NCI-H510A treated with DMSO at 0.1 percent for 48 hours (cell line): ENCODE data around the gene CCDC122.
A peak's percentile ranks its signal among the peaks of the same experiment; 100 is the strongest.
"Not testable (repeated sequence)": the region's sequence is repeated elsewhere in the genome, so short reads cannot be mapped to it uniquely, and the experiment has no call there.

Experiments
- DNase-seq: peaks from one replicate; lab custom pipeline; 2025; lab: John Stamatoyannopoulos, UW

The CCDC122 gene

GRCh38 chr13:43877326-43877725 lies 2.2 kb downstream of the CCDC122 start:
- no peak for DNase-seq

GRCh38 chr13:43876366-43876765 lies 3.2 kb downstream of the CCDC122 start:
- DNase-seq = no peak

GRCh38 chr13:43874504-43875092 lies 4.9 kb downstream of the CCDC122 start:
- DNase-seq = no peak

GRCh38 chr13:43872181-43872580 lies 7.4 kb downstream of the CCDC122 start:
- no peak for DNase-seq

- DNase-seq = no peak
These were observed 13.6 kb downstream of the CCDC122 start for GRCh38 chr13:43865892-43866291.

- DNase-seq = no peak
These were observed 14.6 kb downstream of the CCDC122 start for GRCh38 chr13:43864921-43865320.

GRCh38 chr13:43861863-43862262 lies 17.7 kb downstream of the CCDC122 start:
- DNase-seq = no peak

GRCh38 chr13:43852923-43853404 lies 26.6 kb downstream of the CCDC122 start:
- no peak for DNase-seq

- no peak for DNase-seq
These were observed 28.7 kb downstream of the CCDC122 start for GRCh38 chr13:43850873-43851272.

GRCh38 chr13:43848001-43848649 lies 31.4 kb downstream of the CCDC122 start:
- DNase-seq = no peak

GRCh38 chr13:43846496-43847158 lies 32.9 kb downstream of the CCDC122 start:
- no peak for DNase-seq

- DNase-seq = no peak
These were observed 40.6 kb downstream of the CCDC122 start for GRCh38 chr13:43838909-43839308.

GRCh38 chr13:43835701-43836100 lies 43.8 kb downstream of the CCDC122 start:
- no peak for DNase-seq

GRCh38 chr13:43831088-43831487 lies 48.5 kb downstream of the CCDC122 start:
- no peak for DNase-seq

GRCh38 chr13:43830497-43830881 lies 49.1 kb downstream of the CCDC122 start:
- DNase-seq = no peak

GRCh38 chr13:43824656-43825055 lies 54.9 kb downstream of the CCDC122 start:
- not testable (repeated sequence) for DNase-seq

- no peak for DNase-seq
These were observed 56.6 kb downstream of the CCDC122 start for GRCh38 chr13:43822969-43823368.

- DNase-seq = no peak
These were observed 63.1 kb downstream of the CCDC122 start for GRCh38 chr13:43816401-43816889.

- DNase-seq = no peak
These were observed 64.3 kb downstream of the CCDC122 start for GRCh38 chr13:43815204-43815603.

- no peak for DNase-seq
These were observed 70.9 kb downstream of the CCDC122 start for GRCh38 chr13:43808676-43809075.

GRCh38 chr13:43805681-43806128 lies 73.8 kb downstream of the CCDC122 start:
- no peak for DNase-seq

- no peak for DNase-seq
These were observed 74.5 kb downstream of the CCDC122 start for GRCh38 chr13:43805071-43805468.

- DNase-seq = peak; percentile 40
These were observed 75.0 kb downstream of the CCDC122 start for GRCh38 chr13:43804461-43805070.
